Stimulated activated CD8-positive, alpha-beta memory T cell treated with anti-CD3 and anti-CD28 coated beads, Interleukin-4, amount 100 ng/mL, for 4 hours (primary cell): ENCODE data around the gene PAM16.
"Not testable (repeated sequence)": the region's sequence is repeated elsewhere in the genome, so short reads cannot be mapped to it uniquely, and the experiment has no call there.

Experiments
- DNase-seq, 2 donors: peaks; one replicate each; pipeline ENCODE4 v3.0.0-alpha.2; 2020; ENCODE audit warnings: low read depth in 2 of 2, low spot score in 1 of 2

Gene PAM16

GRCh38 chr16:4350787-4351659 is at the start of gene PAM16:
Gene PAM16 (minus strand): TSS chr16:4351321. CDS start chr16:4351234, 87 bp downstream.
- DNase-seq: peak; percentile 95 to 98

- DNase-seq: no peak
Measured at GRCh38 chr16:4399001-4399730, 48.0 kb upstream of the PAM16 start.

- DNase-seq: no peak
Measured at GRCh38 chr16:4395055-4395726, 44.1 kb upstream of the PAM16 start.

- DNase-seq: not testable (repeated sequence)
Measured at GRCh38 chr16:4393850-4394249, 42.7 kb upstream of the PAM16 start.

DNA sequence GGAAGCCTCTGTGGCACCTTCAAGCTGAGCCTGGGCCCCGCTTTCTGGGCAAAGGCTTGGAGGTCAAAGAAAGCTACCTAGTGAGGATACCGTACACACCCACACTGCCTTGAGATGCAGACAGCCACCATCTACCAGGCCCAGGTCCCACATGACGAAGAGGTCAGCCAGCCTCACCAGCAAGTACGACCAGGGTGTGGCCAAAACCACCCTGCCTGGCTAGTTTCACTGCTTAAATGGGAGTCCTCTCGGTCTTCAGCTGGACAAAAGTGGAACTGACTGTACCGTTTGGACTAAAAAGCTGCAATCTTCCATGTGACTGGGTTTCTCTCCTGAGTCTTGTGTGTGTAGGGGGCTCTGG is 42.1 kb upstream of the PAM16 start:
- DNase-seq: no peak

DNA sequence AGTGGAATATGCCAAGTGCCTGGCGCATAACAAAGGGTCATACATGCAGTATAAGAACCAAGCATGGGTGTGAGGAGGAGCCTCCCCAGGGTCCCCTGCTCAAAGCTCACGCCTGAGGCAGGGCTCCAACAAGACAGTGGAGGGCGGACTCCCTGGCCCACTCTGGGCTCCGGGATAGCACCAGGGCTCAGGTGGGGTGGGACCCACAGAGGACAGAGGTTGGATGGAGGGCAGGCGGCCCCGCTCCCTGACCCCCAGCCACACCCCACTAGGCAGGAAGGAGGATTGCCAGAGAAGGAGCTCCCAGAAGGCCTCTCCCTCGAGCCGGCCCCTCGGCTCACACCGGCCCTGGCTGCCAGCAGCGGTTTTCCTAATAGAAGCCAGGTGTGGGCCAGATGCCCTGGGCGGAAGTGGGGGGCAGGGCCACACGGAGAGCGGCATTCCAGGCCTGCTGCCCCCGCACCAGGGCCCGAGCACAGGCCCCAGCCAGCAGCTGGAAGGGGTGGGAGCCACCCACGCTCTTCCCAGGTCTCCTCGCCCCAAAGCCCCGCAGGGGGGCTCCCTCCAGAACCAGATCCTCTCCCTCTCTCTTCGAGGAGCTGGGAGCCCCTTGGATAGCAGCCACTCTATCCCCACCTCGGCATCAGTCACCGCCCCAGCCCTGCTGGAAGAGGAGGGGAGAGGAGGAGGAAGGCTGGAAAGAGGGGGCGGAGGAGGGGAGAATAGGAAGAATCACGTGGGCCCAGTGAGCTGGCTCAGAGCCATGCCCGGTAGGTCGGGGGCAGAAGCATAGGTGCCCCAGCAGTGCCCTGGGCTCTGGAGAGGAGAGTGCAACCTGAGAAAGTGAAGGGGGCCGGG is 41.5 kb upstream of the PAM16 start:
- no peak for DNase-seq

DNA sequence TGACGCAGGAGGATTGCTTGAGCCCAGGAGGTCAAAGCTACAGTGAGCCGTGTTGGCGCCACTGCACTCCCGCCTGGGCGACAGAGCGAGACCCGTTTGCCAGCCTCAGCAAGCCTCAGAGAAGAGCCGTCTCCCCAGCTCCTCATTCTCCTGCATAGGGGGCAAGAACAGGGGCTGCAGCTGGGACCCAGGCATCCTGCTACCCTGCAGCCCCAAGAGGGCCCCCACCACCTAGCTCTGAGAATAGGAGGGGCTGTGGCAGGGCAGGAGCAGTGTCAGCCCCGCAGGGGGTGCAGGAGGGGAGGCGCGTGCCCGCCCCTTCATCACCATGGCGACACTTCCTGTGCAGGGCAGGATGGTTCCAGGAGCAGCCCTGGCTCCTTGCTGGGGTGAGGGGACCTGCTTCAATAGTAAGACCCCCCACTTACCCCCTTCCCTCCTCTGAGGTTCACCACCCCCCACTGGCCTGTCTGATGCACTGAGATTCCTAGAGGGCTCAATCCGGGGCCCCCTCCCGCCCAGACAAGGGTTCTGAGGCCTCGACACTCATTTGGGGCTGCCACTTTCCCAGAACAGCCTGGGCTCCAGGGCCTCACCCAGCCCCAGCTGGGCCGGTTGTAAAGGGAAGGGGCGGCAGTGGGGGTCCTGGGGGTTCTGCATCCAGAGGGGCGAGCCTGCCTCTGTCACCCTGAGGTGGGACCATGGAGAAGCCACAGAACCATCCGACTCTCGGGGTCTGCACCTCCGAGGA is 40.7 kb upstream of the PAM16 start:
- DNase-seq: no peak

GRCh38 chr16:4390266-4391260 is 39.4 kb upstream of the PAM16 start:
- no peak for DNase-seq

GRCh38 chr16:4389051-4389955 is 38.2 kb upstream of the PAM16 start:
- DNase-seq: no peak

- DNase-seq: no peak
Measured at GRCh38 chr16:4388271-4389021, 37.3 kb upstream of the PAM16 start.

DNA sequence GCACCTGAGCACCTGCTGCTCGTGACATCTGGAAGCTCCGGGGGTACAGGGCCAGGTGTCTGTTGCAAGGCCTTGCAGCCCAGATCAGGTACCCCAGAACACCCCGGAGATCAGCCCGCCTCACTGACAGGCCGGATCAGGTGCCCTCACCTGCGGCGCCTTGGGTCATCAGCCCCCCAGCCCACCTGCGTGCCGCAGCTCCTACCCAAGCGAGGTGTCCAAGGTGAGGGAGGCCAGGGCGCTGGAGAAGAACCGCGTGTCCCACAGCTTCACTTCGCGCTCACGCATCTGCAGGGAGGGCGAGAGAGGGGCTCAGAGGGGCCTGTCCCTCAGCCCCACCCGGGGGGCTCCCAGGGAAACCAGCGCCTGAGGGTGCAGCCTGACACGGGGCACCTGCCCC is 36.7 kb upstream of the PAM16 start:
- no peak for DNase-seq

DNA sequence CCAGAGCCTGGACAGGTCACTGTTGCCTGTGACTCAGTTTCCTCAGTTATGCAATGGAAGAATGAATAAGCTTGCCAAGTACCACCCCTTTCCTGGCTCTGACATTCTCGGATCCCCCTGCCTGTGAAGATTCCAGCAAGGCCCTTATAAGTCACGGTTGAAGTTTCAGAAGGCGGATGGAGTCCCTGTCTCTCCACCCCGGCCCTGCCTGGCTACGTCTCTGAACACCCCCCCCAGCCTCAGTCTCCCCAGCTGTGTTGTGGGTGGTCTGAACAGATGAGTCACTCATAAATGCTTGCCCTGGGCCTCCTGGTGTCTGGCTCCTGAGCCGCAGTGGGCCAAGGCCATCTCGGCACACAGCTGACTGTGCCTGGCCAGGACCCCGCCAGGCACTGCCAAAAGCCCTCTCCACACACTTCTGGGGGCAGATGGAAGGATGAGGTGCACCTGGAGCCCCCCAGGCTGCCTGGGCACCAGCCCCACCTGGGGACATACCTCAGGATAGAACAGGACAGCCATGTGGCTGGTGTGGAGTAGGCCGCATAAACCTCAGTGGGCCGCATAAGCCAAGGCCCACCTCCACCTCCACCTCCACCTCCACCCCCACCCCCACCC is 35.9 kb upstream of the PAM16 start:
- DNase-seq: no peak

DNA sequence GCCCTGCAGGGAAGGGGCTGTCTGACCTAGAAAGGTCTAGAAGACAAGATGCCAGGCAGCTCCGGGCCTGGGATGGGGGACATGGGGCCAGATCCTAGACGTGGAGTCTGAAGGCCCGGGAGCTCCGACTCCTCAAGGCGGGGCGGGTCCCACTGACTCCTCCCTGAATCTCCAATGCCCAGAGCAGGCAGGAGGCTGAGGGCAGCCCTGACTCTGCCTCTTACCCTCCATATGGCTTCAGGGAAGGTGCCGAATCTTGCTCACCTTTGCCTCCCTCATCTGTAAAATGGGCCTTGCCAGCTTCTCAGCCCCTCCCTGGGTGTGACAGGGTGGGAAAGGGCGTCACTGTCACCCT is 35.3 kb upstream of the PAM16 start:
- no peak for DNase-seq

DNA sequence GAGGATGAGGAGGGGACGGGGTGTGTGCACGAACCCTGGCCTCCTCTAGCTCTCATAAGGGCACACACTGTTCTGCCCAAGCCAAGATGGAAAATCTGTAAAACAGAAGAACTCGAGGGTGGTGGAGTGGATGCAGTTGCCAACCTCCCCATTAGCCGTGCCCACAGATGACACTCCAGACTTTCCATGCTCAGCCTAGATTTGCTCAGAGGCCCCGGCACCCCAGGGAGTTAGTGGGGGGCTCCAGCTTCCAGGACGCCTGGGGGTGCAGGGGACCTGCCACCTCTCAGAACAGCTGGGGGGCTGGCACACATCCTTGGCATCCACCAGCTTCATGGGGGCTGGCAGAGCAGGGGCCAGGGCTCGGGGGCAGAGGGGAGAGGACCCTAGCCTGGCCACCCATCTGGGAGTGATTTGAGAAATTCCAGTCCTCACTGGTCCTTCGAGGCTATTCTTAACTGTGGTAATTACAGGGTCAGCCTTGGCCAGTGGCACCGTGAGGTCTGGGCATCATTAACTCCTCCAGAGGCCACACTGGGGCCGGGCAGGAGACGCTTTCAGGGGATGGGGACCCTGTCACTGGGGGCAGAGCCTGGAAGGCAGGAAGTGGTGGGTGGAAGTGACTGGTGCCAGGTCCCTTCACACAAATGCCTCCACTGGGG is 34.8 kb upstream of the PAM16 start:
- DNase-seq: no peak

GRCh38 chr16:4385066-4385788 is 34.1 kb upstream of the PAM16 start:
- no peak for DNase-seq

- no peak for DNase-seq
Measured at GRCh38 chr16:4384509-4384942, 33.4 kb upstream of the PAM16 start.
